ENCODE data around the gene URM1. TPM values are rescaled to one million over a fixed set of nuclear protein-coding genes. Genes with fewer than 3 reads are reported as not detected.

The URM1 gene
- total RNA-seq, 1 experiment from 2014 or later = 101 TPM

DNA sequence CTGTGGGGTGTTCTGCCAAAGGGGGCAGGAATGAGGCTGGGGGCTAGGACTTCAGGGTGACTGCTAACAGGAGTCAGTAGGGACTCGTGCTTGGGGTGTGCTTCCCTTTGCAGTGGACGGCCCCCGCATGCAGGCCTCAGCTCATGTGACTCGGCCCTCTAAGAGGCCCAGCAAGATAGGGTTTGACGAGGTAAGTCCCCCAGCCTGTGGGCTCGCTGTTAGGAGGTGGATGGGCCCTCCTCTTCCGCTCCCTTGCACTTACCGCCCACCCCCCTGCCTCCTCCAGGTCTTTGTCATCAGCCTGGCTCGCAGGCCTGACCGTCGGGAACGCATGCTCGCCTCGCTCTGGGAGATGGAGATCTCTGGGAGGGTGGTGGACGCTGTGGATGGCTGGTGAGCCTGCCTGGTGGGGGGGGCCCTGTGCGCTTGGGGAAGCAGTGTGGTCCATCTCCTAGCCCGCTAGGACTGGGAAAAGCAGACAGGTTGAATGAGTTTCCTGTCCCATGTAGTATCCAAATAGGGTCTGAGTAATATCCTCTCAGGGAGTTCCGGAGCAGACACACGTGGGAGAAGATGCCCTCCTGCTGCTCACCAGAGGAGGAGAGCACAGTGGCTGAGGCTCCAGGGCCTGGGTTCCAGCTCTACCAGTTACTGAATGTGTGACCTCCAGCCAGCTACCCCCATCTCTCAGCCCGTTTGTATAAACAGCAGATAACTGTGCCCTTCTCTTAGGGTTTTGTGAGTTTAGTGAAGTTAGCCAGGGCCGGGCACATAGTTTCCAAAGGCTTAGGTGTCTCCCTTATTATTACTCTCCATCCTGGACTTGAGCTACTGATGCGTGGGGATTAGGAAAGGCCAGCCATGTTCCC is 57.7 kb downstream of the URM1 start:
- Histone ChIP-seq H3K9me3 (no peaks in the 10 kb centered on the region), H3K36me3 (no peaks in the 10 kb centered on the region), H3K27me3 (no peaks in the 10 kb centered on the region), H3K4me3 (no peak overlapping the region)
- no peak for DNase-seq

DNA sequence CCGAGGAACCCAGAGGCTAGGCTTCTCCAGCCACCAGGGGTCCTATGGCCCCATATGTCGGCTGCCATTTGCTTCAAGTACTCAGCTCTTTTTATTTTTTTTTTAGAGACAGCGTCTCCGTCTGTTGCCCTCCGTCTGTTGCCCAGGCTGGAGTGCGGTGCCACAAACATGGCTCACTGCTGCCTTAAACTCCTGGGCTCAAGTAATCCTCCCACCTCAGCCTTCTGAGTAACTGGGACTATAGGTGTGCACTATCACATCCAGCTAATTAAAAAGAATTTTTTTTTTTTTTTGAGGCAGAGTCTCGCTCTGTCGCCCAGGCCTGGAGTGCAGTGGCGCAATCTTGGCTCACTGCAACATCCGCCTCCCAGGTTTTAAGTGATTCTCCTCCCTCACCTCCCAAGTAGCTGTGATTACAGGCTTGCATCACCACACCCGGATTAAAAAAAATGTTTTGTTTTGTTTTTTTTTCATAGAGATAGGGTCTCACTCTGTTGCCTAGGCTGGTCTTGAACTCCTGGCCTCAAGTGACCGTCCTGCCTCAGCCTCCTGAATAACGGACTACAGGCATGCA is 58.4 kb downstream of the URM1 start:
- no peaks in the 10 kb centered on the region for H3K9me3 ChIP-seq
- no peak for DNase-seq
- no peaks in the 10 kb centered on the region for H3K36me3 ChIP-seq
- no peaks in the 10 kb centered on the region for H3K27me3 ChIP-seq
- no peak overlapping the region for H3K4me3 ChIP-seq

GRCh38 chr9:128431207-128431606 is 60.0 kb downstream of the URM1 start:
- Histone ChIP-seq H3K36me3 (no peaks in the 10 kb centered on the region), H3K9me3 (no peaks in the 10 kb centered on the region), H3K4me3 (no peak overlapping the region), H3K27me3 (no peaks in the 10 kb centered on the region)
- DNase-seq = no peak

DNA sequence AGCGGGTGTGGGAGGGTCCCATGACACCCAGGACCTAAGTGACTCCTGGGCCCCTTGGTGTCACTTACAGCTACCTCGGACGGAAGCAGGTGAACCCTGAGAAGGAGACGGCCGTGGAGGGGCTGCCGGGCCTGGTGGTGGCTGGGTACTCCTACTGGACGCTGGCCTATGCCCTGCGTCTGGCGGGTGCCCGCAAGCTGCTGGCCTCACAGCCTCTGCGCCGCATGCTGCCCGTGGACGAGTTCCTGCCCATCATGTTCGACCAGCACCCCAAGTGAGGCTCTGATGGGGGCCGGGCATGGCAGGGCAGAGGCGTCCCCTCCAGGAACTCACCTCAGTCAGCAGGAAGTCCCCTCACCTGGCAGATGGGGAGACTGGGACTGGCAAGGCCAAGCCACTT is 63.2 kb downstream of the URM1 start:
- no peaks in the 10 kb centered on the region for H3K9me3 ChIP-seq
- H3K27me3 ChIP-seq = no peaks in the 10 kb centered on the region
- no peaks in the 10 kb centered on the region for H3K36me3 ChIP-seq
- no peak for DNase-seq
- H3K4me3 ChIP-seq = no peak overlapping the region

- Histone ChIP-seq H3K27me3 (no peaks in the 10 kb centered on the region), H3K4me3 (no peak overlapping the region)
Observed at GRCh38 chr9:128435611-128436010, 64.4 kb downstream of the URM1 start.

GRCh38 chr9:128438343-128439109 is 67.4 kb downstream of the URM1 start:
- H3K4me3 ChIP-seq = no peak overlapping the region
- H3K27me3 ChIP-seq = no peaks in the 10 kb centered on the region
- DNase-seq = peak; percentile 78
- H3K36me3 ChIP-seq = no peaks in the 10 kb centered on the region
- H3K9me3 ChIP-seq = no peaks in the 10 kb centered on the region

More at GRCh38 chr9:128435611-128436010, 64.4 kb downstream of the URM1 start:
- H3K9me3 ChIP-seq = no peaks in the 10 kb centered on the region
- H3K36me3 ChIP-seq = no peaks in the 10 kb centered on the region
- no peak for DNase-seq

DNA sequence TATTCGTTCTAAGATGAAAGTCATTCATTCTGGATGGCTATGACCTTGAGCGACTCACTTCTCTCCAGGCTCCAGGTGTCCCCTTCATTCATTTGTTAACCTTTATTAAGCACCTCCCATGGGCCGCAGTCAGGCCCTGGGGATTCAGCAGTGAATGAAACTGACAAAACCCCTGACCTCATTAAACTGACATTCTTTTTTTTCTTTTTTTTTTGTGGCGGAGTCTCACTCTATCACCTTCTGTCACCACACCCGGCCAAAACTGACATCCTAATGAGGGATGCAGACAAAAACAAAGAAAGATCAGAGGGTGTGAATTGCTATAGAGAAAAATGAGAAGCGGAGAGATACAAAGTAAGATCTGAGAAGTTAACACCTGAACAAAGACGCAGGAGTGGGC is 68.1 kb downstream of the URM1 start:
- no peak for DNase-seq

More for the DNA sequence above, 68.1 kb downstream of the URM1 start:
- no peaks in the 10 kb centered on the region for H3K9me3 ChIP-seq
- H3K36me3 ChIP-seq = no peaks in the 10 kb centered on the region
- H3K27me3 ChIP-seq = no peaks in the 10 kb centered on the region
- no peak overlapping the region for H3K4me3 ChIP-seq

Other genes with a start within 250 kb of the URM1 start
- 114 and 120 TPM in 2 replicates for gene PTGES2, start 243.6 kb upstream of the URM1 start, total RNA-seq (2014; rRNA removed; shearing (Covaris generic); ENCODE audit: low replicate concordance)
- gene LCN2, start 221.9 kb upstream of the URM1 start, total RNA-seq (2014; rRNA removed; shearing (Covaris generic); ENCODE audit: low replicate concordance) = not detected in 2 replicates
- gene BBLN, start 211.1 kb upstream of the URM1 start, total RNA-seq (2014; rRNA removed; shearing (Covaris generic); ENCODE audit: low replicate concordance) = 37.3 and 57.0 TPM in 2 replicates
- gene CIZ1, start 179.8 kb upstream of the URM1 start, total RNA-seq (2014; rRNA removed; shearing (Covaris generic); ENCODE audit: low replicate concordance) = 5.4 and 12.2 TPM in 2 replicates
- 0.20 and 0.30 TPM in 2 replicates for gene DNM1, start 168.0 kb upstream of the URM1 start, total RNA-seq (2014; rRNA removed; shearing (Covaris generic); ENCODE audit: low replicate concordance)
- 51.0 and 70.3 TPM in 2 replicates for gene GOLGA2, start 95.4 kb upstream of the URM1 start, total RNA-seq (2014; rRNA removed; shearing (Covaris generic); ENCODE audit: low replicate concordance)
- 24.1 and 42.3 TPM in 2 replicates for gene SWI5, start 95.1 kb upstream of the URM1 start, total RNA-seq (2014; rRNA removed; shearing (Covaris generic); ENCODE audit: low replicate concordance)
- 12.3 and 26.9 TPM in 2 replicates for gene TRUB2, start 48.9 kb upstream of the URM1 start, total RNA-seq (2014; rRNA removed; shearing (Covaris generic); ENCODE audit: low replicate concordance)
- gene COQ4, start 48.5 kb upstream of the URM1 start, total RNA-seq (2014; rRNA removed; shearing (Covaris generic); ENCODE audit: low replicate concordance) = 18.7 and 36.6 TPM in 2 replicates
- gene SLC27A4, start 30.8 kb upstream of the URM1 start, total RNA-seq (2014; rRNA removed; shearing (Covaris generic); ENCODE audit: low replicate concordance) = 10.9 and 31.1 TPM in 2 replicates
- gene CERCAM, start 49.5 kb downstream of the URM1 start, total RNA-seq (2014; rRNA removed; shearing (Covaris generic); ENCODE audit: low replicate concordance) = 8.9 and 10.4 TPM in 2 replicates
- gene ODF2, start 84.6 kb downstream of the URM1 start, total RNA-seq (2014; rRNA removed; shearing (Covaris generic); ENCODE audit: low replicate concordance) = 28.3 and 46.9 TPM in 2 replicates
- gene GLE1, start 133.3 kb downstream of the URM1 start, total RNA-seq (2014; rRNA removed; shearing (Covaris generic); ENCODE audit: low replicate concordance) = 58.5 and 60.3 TPM in 2 replicates
- gene SPTAN1, start 181.2 kb downstream of the URM1 start, total RNA-seq (2014; rRNA removed; shearing (Covaris generic); ENCODE audit: low replicate concordance) = 82.6 and 111 TPM in 2 replicates